ENCODE measurements around the gene EXD1. TPM values are rescaled to one million over a fixed set of nuclear protein-coding genes. Genes with fewer than 3 reads are reported as not detected.
"Not testable (repeated sequence)": the region's sequence is repeated elsewhere in the genome, so short reads cannot be mapped to it uniquely, and the experiment has no call there.

Gene EXD1
- total RNA-seq, 2 donors from 2014 or later, result not detected

DNA sequence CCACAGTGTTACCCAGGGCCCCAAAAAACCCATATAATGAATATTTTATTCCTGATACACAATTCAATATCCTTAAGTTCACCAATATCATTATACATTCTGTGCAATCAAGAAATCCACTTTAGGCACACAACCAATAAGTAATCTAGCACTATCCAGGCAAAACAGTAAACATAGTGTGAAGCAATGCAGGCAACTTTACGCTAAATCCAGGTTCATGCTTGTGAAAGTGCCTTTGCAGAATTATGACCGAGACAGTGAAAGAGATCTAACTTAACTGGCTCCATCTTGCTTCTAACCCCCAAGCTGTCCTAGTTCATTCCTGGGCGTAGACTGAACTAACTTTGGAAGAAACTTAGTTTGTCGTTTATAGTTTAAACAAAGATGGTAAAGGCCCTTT is 80.3 kb downstream of the EXD1 start:
- Mint-ChIP-seq H3K9me3 (no peaks in the 10 kb centered on the region), H3K27ac (no peak overlapping the region), H3K4me1 (ENCODE audit: low read depth in 2 of 2) (no peaks in the 10 kb centered on the region), H3K27me3 (no peaks in the 10 kb centered on the region), H3K4me3 (no peak overlapping the region), H3K36me3 (no peaks in the 10 kb centered on the region)
- DNase-seq (ENCODE audit: low spot score), result no peak
- ATAC-seq, result no peak

DNA sequence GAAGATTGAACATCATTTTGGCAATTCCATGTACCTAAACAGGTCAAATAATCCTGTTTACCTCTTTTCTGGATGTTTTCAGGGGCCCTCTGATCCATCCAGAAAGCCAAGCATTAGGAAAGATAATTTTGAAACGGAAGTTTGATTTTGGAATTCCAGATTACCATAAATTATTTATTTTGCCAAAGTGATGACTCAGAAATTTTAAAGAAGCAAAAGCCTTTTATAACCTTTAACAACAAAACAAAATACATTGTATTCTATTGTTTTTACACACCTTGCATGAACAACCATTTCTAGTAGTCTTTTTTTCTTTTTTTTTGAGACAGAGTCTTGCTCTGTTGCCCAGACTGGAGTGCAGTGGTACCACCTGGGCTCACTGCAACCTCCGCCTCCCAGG is 82.5 kb downstream of the EXD1 start:
- Mint-ChIP-seq H3K27me3 (no peaks in the 10 kb centered on the region), H3K9me3 (no peaks in the 10 kb centered on the region), H3K27ac (no peak overlapping the region), H3K36me3 (no peaks in the 10 kb centered on the region), H3K4me1 (ENCODE audit: low read depth in 2 of 2) (no peaks in the 10 kb centered on the region), H3K4me3 (no peak overlapping the region)
- no peak for ATAC-seq
- DNase-seq (ENCODE audit: low spot score), result no peak

DNA sequence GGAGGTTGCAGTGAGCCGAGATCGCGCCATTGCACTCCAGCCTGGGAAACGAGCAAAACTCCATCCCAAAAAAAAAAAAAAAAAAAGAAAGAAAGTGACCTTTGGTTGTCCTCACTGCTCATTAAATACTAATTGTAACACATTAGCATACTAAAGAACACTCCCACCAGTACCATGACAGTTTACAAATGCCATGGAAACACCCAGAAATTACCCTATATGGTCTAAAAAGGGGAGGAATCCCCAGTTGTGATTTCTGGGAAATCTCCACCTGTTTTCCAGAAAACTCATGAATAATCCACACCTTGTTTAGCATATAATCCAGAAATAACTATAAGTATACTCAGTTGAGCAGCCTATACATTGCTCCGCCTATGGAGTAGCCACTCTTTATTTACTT is 90.9 kb downstream of the EXD1 start:
- H3K36me3 Mint-ChIP-seq, result no peaks in the 10 kb centered on the region
- DNase-seq (ENCODE audit: low spot score), result no peak
- H3K27me3 Mint-ChIP-seq, result no peaks in the 10 kb centered on the region
- no peak overlapping the region for H3K4me3 Mint-ChIP-seq
- no peaks in the 10 kb centered on the region for H3K9me3 Mint-ChIP-seq
- no peak overlapping the region for H3K27ac Mint-ChIP-seq
- ATAC-seq, result no peak
- no peaks in the 10 kb centered on the region for H3K4me1 Mint-ChIP-seq (ENCODE audit: low read depth in 2 of 2)

DNA sequence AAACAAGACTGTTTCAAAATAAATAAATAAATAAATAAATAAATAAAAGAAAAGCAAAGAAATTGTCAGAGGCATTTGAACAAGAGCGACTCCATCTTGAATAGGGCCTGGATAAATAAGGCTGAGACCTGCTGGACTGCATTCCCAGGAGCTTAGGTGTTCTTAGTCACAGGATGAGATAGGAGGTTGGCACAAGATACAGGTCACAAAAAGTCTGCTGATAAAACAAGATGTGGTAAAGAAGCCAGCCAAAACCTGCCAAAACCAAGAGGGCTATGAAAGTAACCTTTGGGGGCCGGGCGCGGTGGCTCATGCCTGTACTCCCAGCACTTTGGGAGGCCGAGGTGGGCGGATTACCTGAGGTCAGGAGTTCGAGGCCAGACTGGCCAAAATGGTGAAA is 91.4 kb downstream of the EXD1 start:
- H3K9me3 Mint-ChIP-seq; H3K36me3 Mint-ChIP-seq; H3K4me3 Mint-ChIP-seq; ATAC-seq; H3K4me1 Mint-ChIP-seq (ENCODE audit: low read depth in 2 of 2); H3K27me3 Mint-ChIP-seq; DNase-seq (ENCODE audit: low spot score); H3K27ac Mint-ChIP-seq: not testable (repeated sequence)

DNA sequence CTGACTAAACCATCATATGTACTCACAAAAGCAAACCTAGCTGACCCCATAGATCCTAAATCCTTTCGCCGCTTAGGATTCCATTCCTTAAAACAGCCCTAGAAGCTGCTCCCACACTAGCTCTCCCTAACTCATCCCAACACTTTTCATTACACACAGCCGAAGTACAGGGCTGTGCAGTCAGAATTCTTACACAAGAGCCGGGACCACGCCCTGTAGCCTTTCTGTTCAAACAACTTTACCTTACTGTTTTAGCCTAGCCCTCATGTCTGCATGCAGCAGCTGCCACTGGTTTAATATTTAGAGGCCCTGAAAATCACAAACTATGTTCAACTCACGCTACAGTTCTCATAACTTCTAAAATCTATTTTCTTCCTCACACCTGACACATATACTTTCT is 95.0 kb downstream of the EXD1 start:
- H3K36me3 Mint-ChIP-seq; H3K4me1 Mint-ChIP-seq (ENCODE audit: low read depth in 2 of 2); H3K27ac Mint-ChIP-seq; H3K4me3 Mint-ChIP-seq; DNase-seq (ENCODE audit: low spot score); ATAC-seq; H3K9me3 Mint-ChIP-seq: not testable (repeated sequence)
- H3K27me3 Mint-ChIP-seq, result peaks cover 13 to 16% of the 10 kb centered on the region in 2 donors

DNA sequence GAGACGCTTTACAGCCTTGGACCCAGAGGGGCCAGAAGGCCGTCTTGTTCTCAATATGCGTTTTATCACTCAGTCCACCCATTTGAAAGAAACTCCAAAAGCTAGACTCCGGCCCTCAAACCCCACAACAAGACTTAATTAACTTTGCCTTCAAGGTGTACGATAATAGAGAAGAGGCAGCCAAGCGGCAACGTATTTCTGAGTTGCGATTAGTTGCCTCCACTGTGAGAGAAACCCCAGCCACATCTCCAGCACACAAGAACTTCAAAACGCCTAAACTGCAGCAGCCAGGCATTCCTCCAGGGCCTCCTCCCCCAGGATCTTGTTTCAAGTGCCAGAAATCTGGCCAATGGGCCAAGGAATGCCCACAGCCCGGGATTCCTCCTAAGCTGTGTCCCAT is 97.1 kb downstream of the EXD1 start:
- Mint-ChIP-seq H3K27me3 (peaks cover 13 to 16% of the 10 kb centered on the region in 2 donors), H3K4me1 (ENCODE audit: low read depth in 2 of 2) (peaks cover 3 to 5% of the 10 kb centered on the region in 2 donors), H3K27ac (no peak overlapping the region), H3K36me3 (no peaks in the 10 kb centered on the region), H3K9me3 (no peaks in the 10 kb centered on the region), H3K4me3 (no peak overlapping the region)
- ATAC-seq (no peak), DNase-seq (ENCODE audit: low spot score) (no peak)

Other genes with a start within 250 kb of the EXD1 start
- gene INO80, start 114.5 kb downstream of the EXD1 start, total RNA-seq, result 10 to 100 TPM; 34.3 to 55.7 TPM
- gene CHP1, start 511 bp upstream of the EXD1 start, total RNA-seq, result 10 to 100 TPM; 42.3 to 51.8 TPM
- 10 to 100 TPM in 1 of 2 donors, 1 to 10 TPM in 1; 8.2 to 15.1 TPM for gene OIP5, start 101.8 kb upstream of the EXD1 start, total RNA-seq
- 100 to 1,000 TPM in 1 of 2 donors, 10 to 100 TPM in 1; 80.5 to 118 TPM for gene NUSAP1, start 102.1 kb upstream of the EXD1 start, total RNA-seq
- gene NDUFAF1, start 171.7 kb upstream of the EXD1 start, total RNA-seq, result 10 to 100 TPM; 20.2 to 20.9 TPM
- gene RTF1, start 186.3 kb upstream of the EXD1 start, total RNA-seq, result 10 to 100 TPM; 34.2 to 38.1 TPM